Bronchial epithelial cell (primary cell): Measurements from ENCODE around the gene CLEC5A. TPM values are rescaled to one million over a fixed set of nuclear protein-coding genes. Genes with fewer than 3 reads are reported as not detected.
A peak's percentile ranks its signal among the peaks of the same experiment; 100 is the strongest.

Source experiments
- DNase-seq: peaks from one replicate; pipeline ENCODE4 v3.0.0-alpha.2; 2010; ENCODE audit warnings: low read depth
- FAIRE-seq: peaks from 2 replicates; lab custom pipeline; 2011; peaks lifted over from hg19 to GRCh38; lab: Jason Lieb, UNC
- H3K27me3 ChIP-seq: 2 replicates; pipeline ENCODE4 v1.5.1; 2011; ENCODE audit warnings: low read length; ENCODE audit not compliant: control insufficient read depth, insufficient read depth
- H3K36me3 ChIP-seq: 2 replicates; pipeline ENCODE4 v1.5.1; 2011; ENCODE audit warnings: low read length; ENCODE audit not compliant: control insufficient read depth, insufficient read depth
- H3K4me3 ChIP-seq: 2 replicates; pipeline ENCODE4 v1.5.1; 2011; ENCODE audit warnings: mild to moderate bottlenecking, low read depth, low read length, control low read depth
- total RNA-seq: library from RNA; depleted of rRNA; stranded (reverse); fragments of >200 nt; gene quantifications from 2 replicates; pipeline ENCODE4 v1.2.1, GENCODE V29; 2014
- TF ChIP-seq, protein P1 (sequence below): IDR thresholded peaks from 2 replicates; pipeline ENCODE4 v1.5.1; 2011; ENCODE audit warnings: mild to moderate bottlenecking, moderate library complexity, low read length, control low read depth, inconsistent platforms; ENCODE audit not compliant: insufficient read depth, severe bottlenecking

CLEC5A gene
- total RNA-seq, 1 donor from 2014 or later, result not detected

GRCh38 chr7:141976524-141977245 is 29.9 kb upstream of the CLEC5A start:
- no peaks in the 10 kb centered on the region for H3K36me3 ChIP-seq
- FAIRE-seq, result peak; percentile 43
- no peaks in the 10 kb centered on the region for H3K27me3 ChIP-seq
- TF ChIP-seq, protein P1, sequence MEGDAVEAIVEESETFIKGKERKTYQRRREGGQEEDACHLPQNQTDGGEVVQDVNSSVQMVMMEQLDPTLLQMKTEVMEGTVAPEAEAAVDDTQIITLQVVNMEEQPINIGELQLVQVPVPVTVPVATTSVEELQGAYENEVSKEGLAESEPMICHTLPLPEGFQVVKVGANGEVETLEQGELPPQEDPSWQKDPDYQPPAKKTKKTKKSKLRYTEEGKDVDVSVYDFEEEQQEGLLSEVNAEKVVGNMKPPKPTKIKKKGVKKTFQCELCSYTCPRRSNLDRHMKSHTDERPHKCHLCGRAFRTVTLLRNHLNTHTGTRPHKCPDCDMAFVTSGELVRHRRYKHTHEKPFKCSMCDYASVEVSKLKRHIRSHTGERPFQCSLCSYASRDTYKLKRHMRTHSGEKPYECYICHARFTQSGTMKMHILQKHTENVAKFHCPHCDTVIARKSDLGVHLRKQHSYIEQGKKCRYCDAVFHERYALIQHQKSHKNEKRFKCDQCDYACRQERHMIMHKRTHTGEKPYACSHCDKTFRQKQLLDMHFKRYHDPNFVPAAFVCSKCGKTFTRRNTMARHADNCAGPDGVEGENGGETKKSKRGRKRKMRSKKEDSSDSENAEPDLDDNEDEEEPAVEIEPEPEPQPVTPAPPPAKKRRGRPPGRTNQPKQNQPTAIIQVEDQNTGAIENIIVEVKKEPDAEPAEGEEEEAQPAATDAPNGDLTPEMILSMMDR, result no peak
- H3K4me3 ChIP-seq, result no peak overlapping the region
- no peak for DNase-seq

DNA sequence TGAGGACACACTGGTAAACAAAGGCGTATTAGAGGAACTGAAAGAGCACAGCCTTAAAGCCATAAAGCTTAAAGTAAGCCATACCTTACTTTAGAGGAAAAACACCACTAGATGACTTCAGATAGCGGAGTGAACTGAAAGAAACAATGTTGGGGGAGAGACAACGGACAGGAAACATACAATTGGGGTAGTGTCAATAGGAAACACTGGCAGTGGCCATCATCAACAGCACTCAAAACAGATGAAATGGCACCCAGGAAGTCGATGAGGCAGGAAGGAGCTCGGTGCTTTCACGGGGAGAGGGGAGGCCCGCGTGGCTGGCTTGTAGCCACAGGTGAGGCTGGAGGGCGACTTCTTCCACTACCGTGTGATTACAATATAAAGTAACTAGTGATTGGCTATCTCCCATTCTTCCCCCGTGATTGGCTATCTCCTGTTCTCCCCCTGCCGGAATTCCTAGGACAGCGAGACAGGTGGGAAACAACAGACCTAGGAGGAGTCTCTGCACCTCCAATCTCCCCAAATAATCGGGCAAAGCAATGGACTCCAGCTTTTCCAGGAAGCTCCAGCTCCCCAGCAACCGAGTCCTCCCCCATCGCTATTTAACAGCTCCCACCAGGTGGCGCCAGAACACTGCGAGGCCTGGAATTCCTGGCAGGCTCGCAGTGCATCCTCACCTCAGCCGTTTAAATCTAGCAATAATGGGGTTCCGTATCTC is 29.2 kb upstream of the CLEC5A start:
- DNase-seq, result peak; percentile 59
- no peak for FAIRE-seq
- TF ChIP-seq, protein P1, result peak; percentile 92
- H3K4me3 ChIP-seq, result peak overlapping the region; percentile 13
- no peaks in the 10 kb centered on the region for H3K36me3 ChIP-seq
- H3K27me3 ChIP-seq, result no peaks in the 10 kb centered on the region

DNA sequence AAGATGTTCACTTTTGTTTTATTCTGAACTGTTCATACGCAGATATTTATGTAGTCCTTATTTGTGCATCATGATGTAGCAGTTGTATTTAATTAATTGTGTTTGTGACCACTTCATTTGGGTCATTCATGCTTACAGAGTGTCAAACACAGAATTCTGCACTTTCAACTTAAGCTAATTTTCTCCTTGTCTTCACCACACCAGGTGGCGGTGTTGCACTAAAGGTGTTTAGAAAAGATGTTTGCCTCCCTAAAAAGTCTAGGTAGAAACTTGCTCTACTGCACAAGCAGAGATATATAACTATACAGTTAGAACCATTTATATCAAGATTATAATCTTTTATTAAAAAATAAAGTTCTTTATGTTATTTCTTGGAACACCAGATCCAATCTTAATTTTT is 28.1 kb upstream of the CLEC5A start:
- TF ChIP-seq, protein P1, result peak; percentile 50
- DNase-seq, result peak; percentile 43
- no peak overlapping the region for H3K4me3 ChIP-seq
- no peak for FAIRE-seq
- H3K36me3 ChIP-seq, result no peaks in the 10 kb centered on the region
- H3K27me3 ChIP-seq, result no peaks in the 10 kb centered on the region

GRCh38 chr7:141973673-141974072 is 26.9 kb upstream of the CLEC5A start, which contains the start of gene TAS2R38:
TAS2R38 (minus strand) TSS chr7:141973773; CDS start chr7:141973689, 84 bp downstream.
- Histone ChIP-seq H3K36me3 (no peaks in the 10 kb centered on the region), H3K27me3 (no peaks in the 10 kb centered on the region), H3K4me3 (no peak within 1 kb of the TSS)
- TF ChIP-seq, protein P1, result no peak
- no peak for DNase-seq
- no peak for FAIRE-seq

GRCh38 chr7:141960687-141961422 is 14.1 kb upstream of the CLEC5A start:
- no peaks in the 10 kb centered on the region for H3K27me3 ChIP-seq
- no peak overlapping the region for H3K4me3 ChIP-seq
- TF ChIP-seq, protein P1, result no peak
- no peaks in the 10 kb centered on the region for H3K36me3 ChIP-seq
- no peak for FAIRE-seq
- no peak for DNase-seq
